ENCODE results near the gene ZNF318. TPM values are rescaled to one million over a fixed set of nuclear protein-coding genes. Genes with fewer than 3 reads are reported as not detected.

Gene ZNF318
- total RNA-seq, 1 experiment from 2014 or later = 11.9 TPM

Other genes starting within 250 kb of the ZNF318 start
- 29.5 and 36.5 TPM in 2 replicates for gene SRF, start 198.4 kb downstream of the ZNF318 start, total RNA-seq (2014; rRNA removed)
- 25.7 and 26.8 TPM in 2 replicates for gene CUL9, start 187.5 kb downstream of the ZNF318 start, total RNA-seq (2014; rRNA removed)
- 102 and 103 TPM in 2 replicates for gene DNPH1, start 140.2 kb downstream of the ZNF318 start, total RNA-seq (2014; rRNA removed)
- under 0.01 and 0.06 TPM in 2 replicates for gene TTBK1, start 126.2 kb downstream of the ZNF318 start, total RNA-seq (2014; rRNA removed)
- not detected in 2 replicates for gene SLC22A7, start 71.4 kb downstream of the ZNF318 start, total RNA-seq (2014; rRNA removed)
- gene CRIP3, start 60.8 kb downstream of the ZNF318 start, total RNA-seq (2014; rRNA removed) = not detected in 2 replicates
- gene ABCC10, start 57.9 kb upstream of the ZNF318 start, total RNA-seq (2014; rRNA removed) = 14.9 and 15.7 TPM in 2 replicates
- gene DLK2, start 85.9 kb upstream of the ZNF318 start, total RNA-seq (2014; rRNA removed) = 2.4 and 4.4 TPM in 2 replicates
- 27.0 and 32.8 TPM in 2 replicates for gene TJAP1, start 107.9 kb upstream of the ZNF318 start, total RNA-seq (2014; rRNA removed)
- gene LRRC73, start 140.7 kb upstream of the ZNF318 start, total RNA-seq (2014; rRNA removed) = 1.2 TPM in 2 replicates
- gene YIPF3, start 147.3 kb upstream of the ZNF318 start, total RNA-seq (2014; rRNA removed) = 161 and 168 TPM in 2 replicates
- gene POLR1C, start 147.4 kb upstream of the ZNF318 start, total RNA-seq (2014; rRNA removed) = 44.8 and 53.9 TPM in 2 replicates
- gene XPO5, start 206.4 kb upstream of the ZNF318 start, total RNA-seq (2014; rRNA removed) = 33.8 and 34.2 TPM in 2 replicates
- gene POLH, start 206.5 kb upstream of the ZNF318 start, total RNA-seq (2014; rRNA removed) = 45.9 and 71.0 TPM in 2 replicates